ENCODE data around the gene ARHGAP27.

The ARHGAP27 gene

DNA sequence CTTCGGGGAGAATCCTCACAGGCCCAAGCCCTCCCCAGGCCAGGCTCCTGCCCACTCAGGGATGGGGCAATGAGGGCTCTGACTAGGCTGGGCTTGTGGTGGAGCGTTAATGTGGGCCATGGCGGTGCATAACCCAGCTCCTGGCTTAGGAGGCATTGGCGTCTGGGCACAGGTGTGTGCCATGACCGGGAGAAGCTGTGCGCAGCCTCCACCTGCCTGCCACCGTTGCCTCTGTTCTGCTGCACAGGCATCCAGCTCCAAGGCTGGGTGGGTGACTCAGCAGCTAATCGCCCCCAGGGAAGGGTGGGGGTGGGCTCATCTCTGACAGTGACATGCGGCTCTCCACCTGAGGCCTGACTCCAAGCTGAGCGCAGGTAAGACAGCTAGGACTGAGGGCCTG is 3.5 kb upstream of the ARHGAP27 start:
- no peak overlapping the region for H3K4me3 ChIP-seq (ENCODE audit: low read depth, low read length)
- TF ChIP-seq, protein P1, sequence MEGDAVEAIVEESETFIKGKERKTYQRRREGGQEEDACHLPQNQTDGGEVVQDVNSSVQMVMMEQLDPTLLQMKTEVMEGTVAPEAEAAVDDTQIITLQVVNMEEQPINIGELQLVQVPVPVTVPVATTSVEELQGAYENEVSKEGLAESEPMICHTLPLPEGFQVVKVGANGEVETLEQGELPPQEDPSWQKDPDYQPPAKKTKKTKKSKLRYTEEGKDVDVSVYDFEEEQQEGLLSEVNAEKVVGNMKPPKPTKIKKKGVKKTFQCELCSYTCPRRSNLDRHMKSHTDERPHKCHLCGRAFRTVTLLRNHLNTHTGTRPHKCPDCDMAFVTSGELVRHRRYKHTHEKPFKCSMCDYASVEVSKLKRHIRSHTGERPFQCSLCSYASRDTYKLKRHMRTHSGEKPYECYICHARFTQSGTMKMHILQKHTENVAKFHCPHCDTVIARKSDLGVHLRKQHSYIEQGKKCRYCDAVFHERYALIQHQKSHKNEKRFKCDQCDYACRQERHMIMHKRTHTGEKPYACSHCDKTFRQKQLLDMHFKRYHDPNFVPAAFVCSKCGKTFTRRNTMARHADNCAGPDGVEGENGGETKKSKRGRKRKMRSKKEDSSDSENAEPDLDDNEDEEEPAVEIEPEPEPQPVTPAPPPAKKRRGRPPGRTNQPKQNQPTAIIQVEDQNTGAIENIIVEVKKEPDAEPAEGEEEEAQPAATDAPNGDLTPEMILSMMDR (IDR thresholded peaks at IDR 0.05; ENCODE audit: control insufficient read depth, extremely low read depth, insufficient read depth): no peak
- DNase-seq (ENCODE audit: low read depth): no peak

DNA sequence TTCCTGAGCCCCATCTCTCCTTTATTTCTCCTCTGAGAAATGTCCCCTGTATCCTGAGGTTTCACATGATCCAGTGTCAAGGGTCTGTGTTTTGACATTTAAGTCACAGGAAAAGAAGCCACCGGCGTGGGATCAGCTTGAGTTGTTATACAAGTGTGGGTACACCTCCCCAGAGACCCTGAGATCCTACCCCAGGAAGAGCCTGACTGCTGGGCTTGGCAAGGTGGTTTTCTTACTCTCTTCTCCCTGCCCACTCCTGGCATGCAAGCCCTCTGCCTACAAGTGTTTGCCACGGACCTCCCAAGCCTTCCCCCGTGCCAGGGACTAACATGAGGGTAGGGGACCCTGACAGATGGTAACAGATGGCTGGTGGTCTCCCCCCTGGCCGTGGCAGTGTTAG is 2.8 kb upstream of the ARHGAP27 start:
- TF ChIP-seq, protein P1 (IDR thresholded peaks at IDR 0.05; ENCODE audit: control insufficient read depth, extremely low read depth, insufficient read depth): no peak
- no peak overlapping the region for H3K4me3 ChIP-seq (ENCODE audit: low read depth, low read length)
- DNase-seq (ENCODE audit: low read depth): no peak

DNA sequence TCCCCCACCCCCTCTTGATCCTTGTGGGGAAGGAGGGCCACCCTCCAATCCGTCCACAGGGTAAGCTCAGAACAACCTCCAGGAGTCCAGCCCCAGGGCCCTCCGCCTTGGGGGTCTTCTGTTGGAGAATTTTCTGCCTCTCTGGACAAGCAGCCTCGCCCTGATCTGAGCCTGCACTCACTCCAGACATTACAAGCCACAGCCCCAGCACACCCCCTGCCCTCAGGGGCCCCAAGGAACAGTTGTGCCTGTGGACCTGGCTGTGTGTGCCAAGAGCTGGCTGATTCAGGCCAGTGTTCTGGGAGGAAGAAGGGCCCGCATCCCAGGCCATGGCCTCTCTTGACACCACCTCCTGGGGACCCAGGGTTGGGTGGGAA is 477 bp upstream of the ARHGAP27 start:
- DNase-seq (ENCODE audit: low read depth): no peak
- no peak overlapping the region for H3K4me3 ChIP-seq (ENCODE audit: low read depth, low read length)
- TF ChIP-seq, protein P1 (IDR thresholded peaks at IDR 0.05; ENCODE audit: control insufficient read depth, extremely low read depth, insufficient read depth): no peak

DNA sequence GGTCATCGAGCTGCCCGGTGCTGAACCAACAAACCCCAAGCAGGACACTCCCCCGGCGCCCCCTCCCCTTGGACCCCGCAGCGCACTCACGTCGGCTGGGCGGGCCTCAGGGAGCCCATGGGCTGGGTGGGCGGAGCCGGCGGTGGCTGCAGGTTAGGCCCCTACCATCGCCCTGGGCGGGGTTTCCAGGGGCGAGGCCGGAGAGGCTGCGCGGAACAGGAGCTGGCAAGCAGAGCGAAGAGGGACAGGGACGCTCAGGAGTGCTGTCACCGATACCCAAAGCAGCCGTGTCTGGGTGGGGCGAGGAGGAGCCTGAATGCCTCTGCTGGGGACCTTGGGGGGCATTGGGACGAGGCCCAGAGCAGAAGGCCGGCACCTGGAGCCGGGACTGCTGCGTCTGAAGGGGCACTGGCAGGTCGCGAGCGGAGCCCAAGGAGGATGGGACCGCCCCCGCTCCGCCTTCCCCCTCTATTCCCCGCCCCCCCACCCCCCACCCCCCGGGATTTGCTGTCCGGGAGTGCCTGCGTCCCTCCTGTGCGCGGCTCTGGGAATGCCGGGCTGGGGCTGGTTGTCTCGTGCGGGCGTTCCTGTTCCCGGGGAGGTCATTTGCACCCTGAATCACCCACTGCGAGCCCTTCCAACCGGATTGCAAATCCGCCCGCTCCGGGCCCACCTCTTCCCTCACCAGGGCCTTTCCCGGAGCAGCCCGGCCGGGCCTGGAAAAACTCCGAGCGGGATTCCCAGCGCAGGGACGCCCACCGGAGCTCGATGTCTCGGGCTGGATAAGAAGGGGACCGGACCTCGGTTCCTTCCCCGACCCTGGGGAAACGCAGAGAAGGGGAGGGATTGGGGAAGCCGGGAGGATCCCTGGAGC is 902 bp downstream of the ARHGAP27 start:
- TF ChIP-seq, protein P1 (IDR thresholded peaks at IDR 0.05; ENCODE audit: control insufficient read depth, extremely low read depth, insufficient read depth): no peak
- DNase-seq (ENCODE audit: low read depth): peak; percentile 59
- peak overlapping the region; percentile 56 for H3K4me3 ChIP-seq (ENCODE audit: low read depth, low read length)

DNA sequence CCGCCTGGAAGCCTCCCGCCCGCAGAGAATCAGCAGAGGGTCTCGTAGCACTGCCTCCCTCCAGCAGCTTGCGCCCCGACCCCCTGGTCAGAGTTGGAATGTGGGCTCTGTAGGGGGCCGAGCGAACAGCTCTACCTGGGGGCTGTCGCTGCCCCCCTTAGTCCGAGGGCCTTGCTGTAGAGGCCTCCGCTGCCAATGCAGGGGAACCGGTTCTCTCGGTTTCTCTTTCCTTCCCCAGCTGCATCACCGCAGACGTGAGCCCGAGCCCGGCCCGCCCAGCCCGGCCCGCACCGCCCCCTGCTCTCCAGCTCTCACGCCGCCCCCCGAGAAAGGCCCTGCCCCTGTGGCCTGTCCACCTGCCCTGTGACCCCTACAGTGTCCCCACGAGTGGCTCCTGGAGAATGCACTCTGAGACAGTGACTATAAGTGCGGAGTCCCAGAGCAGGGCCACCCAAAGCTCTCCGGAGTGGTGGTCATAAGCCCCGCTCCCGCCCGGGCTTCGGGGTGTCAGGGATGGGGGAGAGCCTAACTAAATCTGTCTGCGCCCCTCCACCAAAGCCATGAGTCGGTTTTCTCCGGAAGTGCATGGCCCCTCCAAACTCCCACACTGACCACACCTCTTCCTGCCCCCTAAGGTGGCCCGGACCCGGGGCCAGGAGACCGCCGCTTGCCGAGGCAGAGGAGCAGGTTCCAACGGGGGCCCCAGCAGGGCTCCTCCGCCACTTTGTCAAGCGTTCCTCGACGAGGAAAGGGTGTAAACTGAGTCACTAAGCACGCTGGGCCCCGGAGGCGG is 1.7 kb downstream of the ARHGAP27 start:
- peak overlapping the region; percentile 56 for H3K4me3 ChIP-seq (ENCODE audit: low read depth, low read length)
- TF ChIP-seq, protein P1 (IDR thresholded peaks at IDR 0.05; ENCODE audit: control insufficient read depth, extremely low read depth, insufficient read depth): no peak
- DNase-seq (ENCODE audit: low read depth): no peak

DNA sequence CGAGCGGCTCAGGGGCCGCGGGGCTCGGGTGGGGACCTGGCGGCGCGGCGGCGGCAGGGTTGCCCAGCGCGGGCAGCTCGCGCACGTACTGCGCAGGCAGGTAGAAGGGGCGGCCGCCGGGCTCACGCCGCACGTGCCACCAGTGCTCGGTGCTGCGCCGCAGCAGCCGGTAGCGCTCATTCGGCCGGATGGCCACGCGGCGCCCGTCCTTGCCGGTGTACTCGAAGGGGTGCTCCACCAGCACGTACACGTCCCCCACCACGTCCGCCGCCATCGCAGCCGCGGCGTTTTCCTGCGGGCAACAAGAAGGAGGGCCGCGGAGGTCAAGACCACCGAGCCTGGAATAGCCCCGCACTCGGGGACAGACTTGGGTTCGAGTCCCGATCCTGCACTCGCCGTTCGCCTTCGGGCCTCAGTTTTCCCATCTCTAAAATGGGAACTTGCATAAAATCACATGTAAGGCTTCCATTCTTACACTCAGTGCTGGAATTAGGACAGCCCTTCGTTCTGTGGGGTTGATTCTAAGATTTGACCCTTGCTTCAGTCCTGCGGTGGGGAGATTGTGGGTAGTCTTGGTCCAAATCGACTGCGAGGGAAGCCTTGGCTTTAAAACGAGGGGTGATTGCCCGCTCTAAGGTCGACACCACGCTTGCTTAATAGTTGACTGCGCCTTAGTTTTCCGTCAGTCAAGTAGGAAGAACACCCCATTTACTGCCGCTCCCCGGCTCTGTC is 2.5 kb downstream of the ARHGAP27 start:
- H3K4me3 ChIP-seq (ENCODE audit: low read depth, low read length): 0 out of 2 replicates have a peak overlapping the region, but pooled peaks have one; percentile 56
- DNase-seq (ENCODE audit: low read depth): no peak
- TF ChIP-seq, protein P1 (IDR thresholded peaks at IDR 0.05; ENCODE audit: control insufficient read depth, extremely low read depth, insufficient read depth): no peak

Data from LNCaP clone FGC (cell line).